Loucy (cell line): ENCODE measurements around the gene PON1.

ENCODE experiments used
- H2AFZ ChIP-seq: fragments of 200-600 bp; sonication (generic); 2 replicates; pipeline ENCODE4 v1.6.0; 2016; ENCODE audit warnings: antibody characterized with exemption, mild to moderate bottlenecking, low read length, moderate library complexity
- H3F3A ChIP-seq: fragments of 200-600 bp; 2 replicates; pipeline ENCODE4 v1.6.0; 2016; ENCODE audit warnings: antibody characterized with exemption, low read depth, mild to moderate bottlenecking
- H3K27me3 ChIP-seq: fragments of 200-600 bp; sonication (generic); 2 replicates; pipeline ENCODE4 v1.6.1; 2014; ENCODE audit warnings: low read length, mild to moderate bottlenecking; ENCODE audit not compliant: insufficient read depth, poor library complexity, severe bottlenecking
- H3K36me3 ChIP-seq: fragments of 200-600 bp; sonication (generic); 2 replicates; pipeline ENCODE4 v1.6.1; 2016; ENCODE audit warnings: low read length; ENCODE audit not compliant: insufficient read depth
- H3K4me1 ChIP-seq: fragments of 200-600 bp; sonication (generic); 2 replicates; pipeline ENCODE4 v1.5.1; 2014; ENCODE audit warnings: low read length, mild to moderate bottlenecking; ENCODE audit not compliant: insufficient read depth, poor library complexity, severe bottlenecking
- H3K4me2 ChIP-seq: fragments of 200-600 bp; sonication (generic); 2 replicates; pipeline ENCODE4 v1.6.0; 2014; ENCODE audit warnings: antibody characterized with exemption, low read length, low read depth, mild to moderate bottlenecking; ENCODE audit not compliant: poor library complexity, severe bottlenecking
- H3K4me3 ChIP-seq: fragments of 200-600 bp; sonication (generic); 2 replicates; pipeline ENCODE4 v1.5.1; 2014; ENCODE audit warnings: low read length, mild to moderate bottlenecking, mixed read lengths; ENCODE audit not compliant: poor library complexity, severe bottlenecking
- H3K79me2 ChIP-seq: fragments of 200-600 bp; sonication (generic); 2 replicates; pipeline ENCODE4 v1.6.1; 2014; ENCODE audit warnings: low read length; ENCODE audit not compliant: insufficient read depth
- H3K9ac ChIP-seq: fragments of 200-600 bp; sonication (generic); 2 replicates; pipeline ENCODE4 v1.6.0; 2014; ENCODE audit warnings: mild to moderate bottlenecking, low read depth, low read length, moderate library complexity; ENCODE audit not compliant: poor library complexity, severe bottlenecking
- H3K9me2 ChIP-seq: fragments of 200-600 bp; sonication (generic); replicated peaks from 2 replicates; pipeline ENCODE4 v1.6.1; 2016; ENCODE audit warnings: low read depth, low read length, mixed read lengths
- H3K9me3 ChIP-seq: fragments of 200-600 bp; sonication (generic); 2 replicates; pipeline ENCODE4 v1.6.1; 2014; ENCODE audit warnings: mild to moderate bottlenecking, antibody characterized with exemption, low read length, low read depth; ENCODE audit not compliant: insufficient read depth
- H4K20me1 ChIP-seq: fragments of 200-600 bp; sonication (generic); 2 replicates; pipeline ENCODE4 v1.6.0; 2014; ENCODE audit warnings: antibody characterized with exemption, low read length, mild to moderate bottlenecking; ENCODE audit not compliant: insufficient read depth, poor library complexity, severe bottlenecking
- CTCF ChIP-seq: fragments of 200-600 bp; sonication (generic); conservative IDR thresholded peaks from 2 replicates; pipeline ENCODE4 v1.5.1; 2014; ENCODE audit warnings: mild to moderate bottlenecking, antibody characterized with exemption, low read length
- EZH2phosphoT487 ChIP-seq: fragments of 200-600 bp; IDR thresholded peaks from 2 replicates; pipeline ENCODE4 v1.6.1; 2018; ENCODE audit warnings: antibody characterized with exemption, mild to moderate bottlenecking, moderate library complexity, borderline replicate concordance

Gene PON1

DNA sequence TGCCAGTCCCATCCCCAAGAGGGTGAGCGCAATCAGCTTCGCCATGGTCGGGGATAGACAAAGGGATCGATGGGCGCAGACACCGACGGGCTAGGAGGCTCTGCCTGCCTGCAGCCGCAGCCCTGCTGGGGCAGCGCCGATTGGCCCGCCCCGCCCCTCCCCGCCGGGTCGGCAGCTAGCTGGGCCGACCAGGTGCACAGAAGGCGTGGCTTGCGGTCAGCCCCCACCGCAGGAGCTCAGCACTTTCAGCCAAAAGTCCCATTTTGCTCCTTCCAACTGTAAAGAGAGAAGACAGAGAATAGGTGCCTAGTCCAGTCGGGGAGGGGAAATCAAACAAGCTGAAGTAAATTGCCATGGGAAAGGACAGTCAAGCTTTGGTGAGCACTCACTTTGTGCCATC lies at the start of gene PON1:
Gene PON1, minus strand, starts transcription at position 102 of the 400 bp plus-strand sequence. Its CDS starts 57 bp downstream, at position 45.
- H2AFZ ChIP-seq = peak within 1 kb of the TSS; percentile 11
- H3K4me2 ChIP-seq = peak within 1 kb of the TSS; percentile 17
- no peaks in the 10 kb centered on the region for H3K79me2 ChIP-seq
- H3F3A ChIP-seq = no peaks in the 10 kb centered on the region
- no peaks in the 10 kb centered on the region for H3K27me3 ChIP-seq
- H3K9me2 ChIP-seq = no peaks in the 10 kb centered on the region
- no peaks in the 10 kb centered on the region for H4K20me1 ChIP-seq
- TF ChIP-seq EZH2phosphoT487 = no peak
- no peak for TF ChIP-seq CTCF
- H3K4me1 ChIP-seq = no peaks in the 10 kb centered on the region
- H3K9ac ChIP-seq = no peak within 1 kb of the TSS
- no peaks in the 10 kb centered on the region for H3K36me3 ChIP-seq
- no peaks in the 10 kb centered on the region for H3K9me3 ChIP-seq
- peak within 1 kb of the TSS; percentile 36 for H3K4me3 ChIP-seq

DNA sequence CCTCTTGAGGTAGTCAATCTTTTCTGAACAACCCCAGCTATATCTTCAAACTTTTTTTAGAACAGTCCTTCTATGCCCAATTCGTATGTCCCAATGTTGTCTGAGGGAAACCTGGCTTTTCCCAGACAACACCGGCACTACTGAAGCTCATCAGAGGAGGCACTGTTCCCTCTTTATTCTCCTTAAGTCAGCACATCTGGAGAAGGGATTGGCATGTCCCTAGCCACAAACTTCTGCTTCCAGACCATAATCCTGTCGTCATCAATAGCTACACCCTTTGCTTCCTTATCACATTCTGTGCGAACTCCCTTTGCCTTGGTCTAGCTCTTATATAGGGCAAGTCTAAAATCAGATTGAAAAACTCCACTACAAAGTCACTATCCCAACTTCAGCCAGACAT lies 49.0 kb upstream of the PON1 start:
- H2AFZ ChIP-seq = no peak overlapping the region
- H3F3A ChIP-seq = no peaks in the 10 kb centered on the region
- TF ChIP-seq EZH2phosphoT487 (no peak), CTCF (no peak)
- H3K27me3 ChIP-seq = no peaks in the 10 kb centered on the region
- H3K36me3 ChIP-seq = no peaks in the 10 kb centered on the region
- no peak overlapping the region for H3K9ac ChIP-seq
- no peaks in the 10 kb centered on the region for H4K20me1 ChIP-seq
- no peak overlapping the region for H3K4me3 ChIP-seq
- no peaks in the 10 kb centered on the region for H3K9me3 ChIP-seq
- H3K79me2 ChIP-seq = no peaks in the 10 kb centered on the region
- H3K9me2 ChIP-seq = no peaks in the 10 kb centered on the region
- no peak overlapping the region for H3K4me2 ChIP-seq
- H3K4me1 ChIP-seq = no peaks in the 10 kb centered on the region

DNA sequence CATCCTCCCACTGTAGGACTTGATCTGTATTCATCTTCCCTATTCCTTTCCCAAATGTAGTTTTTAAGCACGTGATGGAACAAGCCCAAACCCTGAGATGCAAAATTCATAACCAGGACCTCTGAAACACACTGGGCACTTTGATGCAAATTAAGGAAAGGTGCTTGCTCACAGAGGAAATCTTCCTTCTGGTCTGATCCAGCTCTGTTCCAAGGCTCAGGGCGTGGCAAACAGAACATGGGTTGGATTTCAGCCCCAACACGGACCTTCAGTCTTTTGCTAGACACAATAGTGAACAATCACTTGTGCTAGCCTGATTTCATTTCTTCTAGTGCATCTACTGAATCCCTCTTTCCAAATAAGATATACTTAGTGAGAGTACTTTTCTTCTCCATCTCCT lies 43.9 kb upstream of the PON1 start:
- H3F3A ChIP-seq = no peaks in the 10 kb centered on the region
- H3K4me1 ChIP-seq = no peaks in the 10 kb centered on the region
- TF ChIP-seq EZH2phosphoT487 = no peak
- no peak for TF ChIP-seq CTCF
- no peaks in the 10 kb centered on the region for H3K27me3 ChIP-seq
- no peaks in the 10 kb centered on the region for H3K9me2 ChIP-seq
- H2AFZ ChIP-seq = no peak overlapping the region
- H3K36me3 ChIP-seq = no peaks in the 10 kb centered on the region
- H3K9ac ChIP-seq = no peak overlapping the region
- H3K9me3 ChIP-seq = no peaks in the 10 kb centered on the region
- H3K4me3 ChIP-seq = no peak overlapping the region
- no peaks in the 10 kb centered on the region for H3K79me2 ChIP-seq
- no peak overlapping the region for H3K4me2 ChIP-seq
- H4K20me1 ChIP-seq = no peaks in the 10 kb centered on the region
